GM23338 (cell line): ENCODE results near the gene LRRFIP1. TPM values are rescaled to one million over a fixed set of nuclear protein-coding genes. Genes with fewer than 3 reads are reported as not detected.

Experiments used
- ATAC-seq: fragments of 200-7000 bp; cut with Tn5 transposase; 3 replicates; pipeline ENCODE4 v1.9.1; 2020
- DNase-seq: peaks from one replicate; pipeline ENCODE4 v3.0.0-alpha.2; 2015; ENCODE audit warnings: low spot score
- H2AFZ ChIP-seq: fragments of 200-600 bp; sonication (generic); 2 replicates; pipeline ENCODE4 v1.8.0; 2016; ENCODE audit warnings: antibody characterized with exemption, mild to moderate bottlenecking, moderate library complexity
- H3F3A ChIP-seq: fragments of 200-600 bp; sonication (generic); replicated peaks from 2 replicates; pipeline ENCODE4 v1.8.0; 2017; ENCODE audit warnings: antibody characterized with exemption, mixed run types, low read depth
- H3K27ac ChIP-seq: fragments of 200-600 bp; sonication (generic); 2 replicates; pipeline ENCODE4 v1.6.1; 2016; ENCODE audit warnings: low read depth
- H3K27me3 ChIP-seq: fragments of 200-600 bp; sonication (generic); 2 replicates; pipeline ENCODE4 v1.8.0; 2016; ENCODE audit warnings: mild to moderate bottlenecking, mixed run types, moderate library complexity; ENCODE audit not compliant: insufficient read depth
- H3K36me3 ChIP-seq: fragments of 200-600 bp; sonication (generic); 2 replicates; pipeline ENCODE4 v1.8.0; 2016; ENCODE audit warnings: mild to moderate bottlenecking; ENCODE audit not compliant: insufficient read depth
- H3K4me1 ChIP-seq: fragments of 200-600 bp; sonication (generic); 2 replicates; pipeline ENCODE4 v1.8.0; 2016; ENCODE audit warnings: mild to moderate bottlenecking, moderate library complexity; ENCODE audit not compliant: insufficient read depth
- H3K4me2 ChIP-seq: fragments of 200-600 bp; sonication (generic); 2 replicates; pipeline ENCODE4 v1.7.1; 2017; ENCODE audit warnings: mixed run types
- H3K4me3 ChIP-seq: fragments of 200-600 bp; sonication (generic); 2 replicates; pipeline ENCODE4 v1.6.1; 2016; ENCODE audit warnings: mixed run types
- H3K79me2 ChIP-seq: fragments of 200-600 bp; sonication (generic); replicated peaks from 2 replicates; pipeline ENCODE4 v1.8.0; 2017; ENCODE audit warnings: mild to moderate bottlenecking; ENCODE audit not compliant: insufficient read depth
- H3K9me2 ChIP-seq: fragments of 200-600 bp; sonication (generic); 2 replicates; pipeline ENCODE4 v1.8.0; 2017; ENCODE audit not compliant: insufficient read depth
- H4K20me1 ChIP-seq: fragments of 200-600 bp; sonication (generic); replicated peaks from 2 replicates; pipeline ENCODE4 v1.8.0; 2017; ENCODE audit warnings: mild to moderate bottlenecking; ENCODE audit not compliant: insufficient read depth
- H3K27ac Mint-ChIP-seq: 2 replicates; pipeline ENCODE4 v1.8.0; 2020; ENCODE audit warnings: inconsistent platforms, mild to moderate bottlenecking, moderate library complexity, mixed read lengths
- H3K27me3 Mint-ChIP-seq: 3 replicates; pipeline ENCODE4 v1.8.0; 2022; ENCODE audit warnings: low read depth, mild to moderate bottlenecking, moderate library complexity, mixed read lengths, inconsistent platforms; ENCODE audit not compliant: insufficient read depth, poor library complexity
- H3K36me3 Mint-ChIP-seq: 3 replicates; pipeline ENCODE4 v1.8.0; 2021; ENCODE audit warnings: low read depth, mild to moderate bottlenecking, inconsistent platforms, moderate library complexity, mixed read lengths
- H3K4me1 Mint-ChIP-seq: 3 replicates; pipeline ENCODE4 v1.8.0; 2020; ENCODE audit warnings: mild to moderate bottlenecking, inconsistent platforms, mixed read lengths
- H3K4me3 Mint-ChIP-seq: 3 replicates; pipeline ENCODE4 v1.8.0; 2021; ENCODE audit warnings: moderate library complexity, mild to moderate bottlenecking, inconsistent platforms, mixed read lengths
- H3K9me3 Mint-ChIP-seq: 3 replicates; pipeline ENCODE4 v1.8.0; 2020; ENCODE audit warnings: moderate library complexity, mild to moderate bottlenecking, inconsistent platforms, mixed read lengths
- CREB1 ChIP-seq: fragments of 250-450 bp; sonication (Bioruptor Pico); IDR thresholded peaks from 2 replicates; pipeline ENCODE4 v1.5.0; 2020; ENCODE audit warnings: low read depth, mild to moderate bottlenecking, moderate library complexity
- CTCF ChIP-seq, 2 experiments: fragments of 200-600 bp in 1 of 2; sonication (generic) in 1 of 2; conservative IDR thresholded peaks; 2 replicates each; pipeline versions ENCODE4 v1.5.1 to v1.6.1; 2016 to 2017; ENCODE audit warnings: antibody characterized with exemption in 2 of 2, low read depth in 2 of 2, mild to moderate bottlenecking in 2 of 2, moderate library complexity in 1 of 2
- ETS1 ChIP-seq: IDR thresholded peaks from 2 replicates; pipeline ENCODE4 v1.6.1; 2016; ENCODE audit warnings: antibody characterized with exemption
- EZH2 ChIP-seq: fragments of 200-600 bp; sonication (generic); IDR thresholded peaks from one replicate; pipeline ENCODE4 v1.8.0; 2017; ENCODE audit warnings: antibody characterized with exemption, mild to moderate bottlenecking, low read depth; ENCODE audit not compliant: unreplicated experiment
- EZH2phosphoT487 ChIP-seq: fragments of 200-600 bp; sonication (generic); IDR thresholded peaks from one replicate; pipeline ENCODE4 v1.8.1; 2018; ENCODE audit warnings: antibody characterized with exemption; ENCODE audit not compliant: unreplicated experiment
- JUNB ChIP-seq: IDR thresholded peaks from one replicate; pipeline ENCODE4 v1.6.1; 2016; ENCODE audit warnings: antibody characterized with exemption; ENCODE audit not compliant: unreplicated experiment
- NANOG ChIP-seq: IDR thresholded peaks from 2 replicates; pipeline ENCODE4 v1.6.1; 2016; ENCODE audit warnings: antibody characterized with exemption, borderline replicate concordance
- POLR2AphosphoS5 ChIP-seq: IDR thresholded peaks from 2 replicates; pipeline ENCODE4 v1.6.1; 2016; ENCODE audit warnings: antibody characterized with exemption, low read depth
- STAT1 ChIP-seq: IDR thresholded peaks from one replicate; pipeline ENCODE4 v1.6.1; 2016; ENCODE audit warnings: antibody characterized with exemption; ENCODE audit not compliant: unreplicated experiment
- ZNF114 ChIP-seq: fragments of 250-450 bp; sonication (Bioruptor Pico); IDR thresholded peaks from 2 replicates; pipeline ENCODE4 v1.5.0; 2020; ENCODE audit warnings: mild to moderate bottlenecking, moderate library complexity
- ZNF331 ChIP-seq: fragments of 250-450 bp; sonication (Bioruptor Pico); IDR thresholded peaks from 2 replicates; pipeline ENCODE4 v1.5.0; 2020; ENCODE audit warnings: low read depth, mild to moderate bottlenecking, moderate library complexity
- ZNF462 ChIP-seq: fragments of 250-450 bp; sonication (Bioruptor Pico); IDR thresholded peaks from 2 replicates; pipeline ENCODE4 v1.5.0; 2020; ENCODE audit warnings: mild to moderate bottlenecking, moderate library complexity
- polyA plus RNA-seq: library from polyadenylated mRNA; unstranded; fragments of >200 nt; fragmentation: Nextera tagmentation; extraction: Ambion mirVana; gene quantifications from 2 replicates; pipeline ENCODE4 v1.2.1, GENCODE V29; 2016
- total RNA-seq: library from RNA; depleted of rRNA; stranded (reverse); fragments of >200 nt; shearing (Covaris generic); gene quantifications from 2 replicates; pipeline ENCODE4 v1.2.3, GENCODE V29; 2014
- TF ChIP-seq, protein P1 (sequence below): IDR thresholded peaks from one replicate; pipeline ENCODE4 v1.6.1; 2018; ENCODE audit warnings: antibody characterized with exemption; ENCODE audit not compliant: unreplicated experiment

Gene LRRFIP1
- total and polyA plus RNA-seq, 2 experiments from 2014 or later, result 59.6 to 178 TPM

DNA sequence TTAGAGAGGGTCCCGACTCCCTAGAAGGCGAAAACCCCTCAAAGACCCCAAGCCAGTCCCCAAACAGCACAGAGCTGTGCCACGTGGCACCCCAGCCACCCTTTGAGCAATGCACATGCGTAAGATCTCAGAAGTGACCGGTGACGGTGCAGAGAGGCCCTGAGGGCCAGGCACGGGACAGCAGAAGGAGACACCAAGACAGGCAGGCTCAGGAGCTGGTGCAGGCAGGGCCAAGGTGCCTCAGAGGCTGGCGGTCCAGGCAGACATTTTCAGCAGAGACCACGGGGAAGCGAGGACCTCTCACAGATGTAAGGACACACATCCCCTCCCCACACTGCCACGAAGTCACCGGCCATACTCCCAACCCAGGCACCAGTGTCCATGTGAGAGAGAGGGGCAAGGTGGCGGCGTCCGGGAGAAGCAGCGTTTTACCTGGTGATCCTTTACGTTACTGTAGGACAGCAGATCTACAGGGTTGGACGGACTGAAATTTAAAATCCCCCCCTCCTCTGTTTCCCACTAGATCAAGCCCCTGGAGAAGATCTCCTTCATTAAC lies 34.9 kb upstream of the LRRFIP1 start:
- Mint-ChIP-seq H3K27me3 (peaks cover 9% of the 10 kb centered on the region), H3K27ac (no peak overlapping the region), H3K4me3 (no peak overlapping the region), H3K36me3 (peaks cover 12% of the 10 kb centered on the region), H3K4me1 (peaks cover 69% of the 10 kb centered on the region), H3K9me3 (peaks cover 1% of the 10 kb centered on the region)
- DNase-seq (no peak), ATAC-seq (no peak)
- H4K20me1 ChIP-seq, result no peaks in the 10 kb centered on the region
- H3K27ac ChIP-seq, result no peak overlapping the region
- peaks cover 23% of the 10 kb centered on the region for H3K79me2 ChIP-seq
- no peak overlapping the region for H3K4me2 ChIP-seq
- H3K4me3 ChIP-seq, result no peak overlapping the region
- no peaks in the 10 kb centered on the region for H3K36me3 ChIP-seq
- H2AFZ ChIP-seq, result no peak overlapping the region
- H3K9me2 ChIP-seq, result no peaks in the 10 kb centered on the region
- no peak for TF ChIP-seq EZH2
- TF ChIP-seq ZNF462 (CRISPR knock-in tag), result no peak
- TF ChIP-seq CREB1, result no peak
- TF ChIP-seq NANOG, result no peak
- no peak for TF ChIP-seq STAT1
- TF ChIP-seq, protein P1, sequence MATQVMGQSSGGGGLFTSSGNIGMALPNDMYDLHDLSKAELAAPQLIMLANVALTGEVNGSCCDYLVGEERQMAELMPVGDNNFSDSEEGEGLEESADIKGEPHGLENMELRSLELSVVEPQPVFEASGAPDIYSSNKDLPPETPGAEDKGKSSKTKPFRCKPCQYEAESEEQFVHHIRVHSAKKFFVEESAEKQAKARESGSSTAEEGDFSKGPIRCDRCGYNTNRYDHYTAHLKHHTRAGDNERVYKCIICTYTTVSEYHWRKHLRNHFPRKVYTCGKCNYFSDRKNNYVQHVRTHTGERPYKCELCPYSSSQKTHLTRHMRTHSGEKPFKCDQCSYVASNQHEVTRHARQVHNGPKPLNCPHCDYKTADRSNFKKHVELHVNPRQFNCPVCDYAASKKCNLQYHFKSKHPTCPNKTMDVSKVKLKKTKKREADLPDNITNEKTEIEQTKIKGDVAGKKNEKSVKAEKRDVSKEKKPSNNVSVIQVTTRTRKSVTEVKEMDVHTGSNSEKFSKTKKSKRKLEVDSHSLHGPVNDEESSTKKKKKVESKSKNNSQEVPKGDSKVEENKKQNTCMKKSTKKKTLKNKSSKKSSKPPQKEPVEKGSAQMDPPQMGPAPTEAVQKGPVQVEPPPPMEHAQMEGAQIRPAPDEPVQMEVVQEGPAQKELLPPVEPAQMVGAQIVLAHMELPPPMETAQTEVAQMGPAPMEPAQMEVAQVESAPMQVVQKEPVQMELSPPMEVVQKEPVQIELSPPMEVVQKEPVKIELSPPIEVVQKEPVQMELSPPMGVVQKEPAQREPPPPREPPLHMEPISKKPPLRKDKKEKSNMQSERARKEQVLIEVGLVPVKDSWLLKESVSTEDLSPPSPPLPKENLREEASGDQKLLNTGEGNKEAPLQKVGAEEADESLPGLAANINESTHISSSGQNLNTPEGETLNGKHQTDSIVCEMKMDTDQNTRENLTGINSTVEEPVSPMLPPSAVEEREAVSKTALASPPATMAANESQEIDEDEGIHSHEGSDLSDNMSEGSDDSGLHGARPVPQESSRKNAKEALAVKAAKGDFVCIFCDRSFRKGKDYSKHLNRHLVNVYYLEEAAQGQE, result no peak
- no peak for TF ChIP-seq ZNF331 (CRISPR knock-in tag)
- no peak for TF ChIP-seq POLR2AphosphoS5
- TF ChIP-seq JUNB, result no peak
- TF ChIP-seq EZH2phosphoT487, result no peak
- TF ChIP-seq ZNF114 (CRISPR knock-in tag), result no peak
- no peak for TF ChIP-seq ETS1
- TF ChIP-seq CTCF (conservative IDR thresholded peaks at IDR 0.05; ENCODE audit: low read depth in 2 of 2), result no peak
- peaks cover 42% of the 10 kb centered on the region for H3K4me1 ChIP-seq
- no peaks in the 10 kb centered on the region for H3K27me3 ChIP-seq
- 0 out of 2 replicates have a peak, but pooled peaks cover 9% of the 10 kb centered on the region for H3F3A ChIP-seq
